RWPE1 (cell line): ENCODE results near the gene MARCKSL1.
A peak's percentile ranks its signal among the peaks of the same experiment; 100 is the strongest.

Experiments used
- CTCF ChIA-PET: fragments of 350-600 bp; sonication (Branson Sonifier 250); formaldehyde crosslinking; extraction: SDS; loops from one replicate; lab custom pipeline; 2021; lab: Yijun Ruan, JAX
- POLR2A ChIA-PET: fragments of 400-600 bp; formaldehyde crosslinking; extraction: SDS; loops from one replicate; lab custom pipeline; 2020; ENCODE audit warnings: antibody characterized with exemption; ENCODE audit not compliant: low non-redundant PET; lab: Yijun Ruan, JAX
- DNase-seq: peaks from one replicate; pipeline ENCODE4 v3.0.0; 2012; ENCODE audit warnings: low spot score
- H3K27ac ChIP-seq: fragments of 450-650 bp; 2 replicates; pipeline ENCODE4 v1.5.1; 2017
- TF ChIP-seq, protein P1 (sequence below): fragments of 450-650 bp; conservative IDR thresholded peaks from 2 replicates; pipeline ENCODE4 v1.5.1; 2017; ENCODE audit warnings: low read depth, mild to moderate bottlenecking

MARCKSL1 gene

DNA sequence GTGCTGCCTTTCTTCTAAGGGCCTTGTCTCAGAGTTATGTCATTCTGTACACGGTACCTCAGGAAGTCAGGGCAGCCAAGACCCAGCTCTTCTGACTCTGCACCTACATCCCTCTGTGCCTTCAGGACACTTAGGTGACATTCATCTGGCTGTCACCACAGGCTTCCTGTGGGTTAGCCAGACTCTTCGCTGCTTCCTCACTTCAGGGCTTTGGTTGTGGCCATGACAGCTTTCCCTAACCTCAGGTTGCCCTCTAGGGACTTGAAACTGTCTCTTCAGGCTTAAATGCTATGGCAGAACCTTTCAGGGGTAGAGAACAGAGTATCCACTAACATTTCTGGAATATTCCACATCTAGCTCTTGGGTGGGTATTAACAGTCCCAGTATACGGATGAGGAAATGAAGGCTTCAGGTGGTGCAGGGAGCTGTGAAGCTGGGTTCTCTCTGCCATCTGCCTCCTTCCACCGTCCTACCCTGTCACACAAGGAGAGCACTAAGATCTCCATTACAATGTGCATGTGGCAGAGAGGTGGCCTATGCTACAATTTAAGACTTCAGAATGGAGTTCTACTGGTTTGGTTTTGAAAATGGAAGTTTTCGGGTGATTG, 36.2 kb upstream of the MARCKSL1 start:
- no peak for DNase-seq
- TF ChIP-seq, protein P1, sequence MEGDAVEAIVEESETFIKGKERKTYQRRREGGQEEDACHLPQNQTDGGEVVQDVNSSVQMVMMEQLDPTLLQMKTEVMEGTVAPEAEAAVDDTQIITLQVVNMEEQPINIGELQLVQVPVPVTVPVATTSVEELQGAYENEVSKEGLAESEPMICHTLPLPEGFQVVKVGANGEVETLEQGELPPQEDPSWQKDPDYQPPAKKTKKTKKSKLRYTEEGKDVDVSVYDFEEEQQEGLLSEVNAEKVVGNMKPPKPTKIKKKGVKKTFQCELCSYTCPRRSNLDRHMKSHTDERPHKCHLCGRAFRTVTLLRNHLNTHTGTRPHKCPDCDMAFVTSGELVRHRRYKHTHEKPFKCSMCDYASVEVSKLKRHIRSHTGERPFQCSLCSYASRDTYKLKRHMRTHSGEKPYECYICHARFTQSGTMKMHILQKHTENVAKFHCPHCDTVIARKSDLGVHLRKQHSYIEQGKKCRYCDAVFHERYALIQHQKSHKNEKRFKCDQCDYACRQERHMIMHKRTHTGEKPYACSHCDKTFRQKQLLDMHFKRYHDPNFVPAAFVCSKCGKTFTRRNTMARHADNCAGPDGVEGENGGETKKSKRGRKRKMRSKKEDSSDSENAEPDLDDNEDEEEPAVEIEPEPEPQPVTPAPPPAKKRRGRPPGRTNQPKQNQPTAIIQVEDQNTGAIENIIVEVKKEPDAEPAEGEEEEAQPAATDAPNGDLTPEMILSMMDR = no peak
- POLR2A ChIA-PET = no interaction called here
- H3K27ac ChIP-seq = no peak overlapping the region
- CTCF ChIA-PET = interaction anchor here (0.6 to 0.9 kb wide), 2 partner anchors 9 to 13 kb away, joined by 3 read pairs; no protein-coding TSS in a partner anchor

GRCh38 chr1:32367912-32368635, 32.0 kb upstream of the MARCKSL1 start:
- DNase-seq = no peak
- no peak overlapping the region for H3K27ac ChIP-seq
- CTCF ChIA-PET = no interaction called here
- POLR2A ChIA-PET = no interaction called here
- TF ChIP-seq, protein P1 = no peak

GRCh38 chr1:32365445-32365844, 29.4 kb upstream of the MARCKSL1 start:
- peak overlapping the region; percentile 35 for H3K27ac ChIP-seq
- TF ChIP-seq, protein P1 = no peak
- CTCF ChIA-PET = interaction anchor here (0.5 to 0.8 kb wide), 2 partner anchors 24 to 131 kb away, joined by 4 read pairs; no protein-coding TSS in a partner anchor
- POLR2A ChIA-PET = interaction anchor here (0.6 kb wide), 1 partner anchor 513 kb away, joined by 3 read pairs; no protein-coding TSS in a partner anchor
- DNase-seq = no peak

DNA sequence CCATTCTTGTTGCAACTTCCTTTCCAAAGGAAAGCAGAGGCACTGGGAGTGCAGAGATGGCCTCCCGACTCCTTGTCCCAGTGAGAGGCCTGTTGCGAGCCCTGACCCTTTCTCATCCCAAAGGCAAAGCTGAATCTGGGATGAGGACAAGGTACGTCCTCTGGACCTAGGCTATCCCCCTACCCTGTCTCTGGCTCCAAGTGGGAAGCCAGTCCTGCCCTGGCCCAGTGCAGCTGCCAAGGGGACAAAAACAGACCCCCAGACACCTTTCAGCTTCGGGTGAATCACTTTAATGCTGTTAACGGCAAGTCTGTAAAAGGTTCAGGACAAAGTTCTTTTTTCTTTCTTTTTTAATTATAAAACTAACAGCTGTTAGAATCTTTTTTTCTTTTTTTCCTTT, 28.8 kb upstream of the MARCKSL1 start:
- CTCF ChIA-PET = interaction anchor here (0.8 kb wide), 1 partner anchor 24 kb away, joined by 4 read pairs; no protein-coding TSS in a partner anchor
- POLR2A ChIA-PET = interaction anchor here (0.6 kb wide), 1 partner anchor 513 kb away, joined by 3 read pairs; no protein-coding TSS in a partner anchor
- peak overlapping the region; percentile 27; the same call in 1 of the 2 replicates for H3K27ac ChIP-seq
- TF ChIP-seq, protein P1 = no peak
- no peak for DNase-seq

- TF ChIP-seq, protein P1 = no peak
- DNase-seq = no peak
- POLR2A ChIA-PET = no interaction called here
- CTCF ChIA-PET = interaction anchor here (0.6 to 1.3 kb wide), 2 partner anchors 9 to 148 kb away, joined by 3 read pairs; no protein-coding TSS in a partner anchor
- H3K27ac ChIP-seq = peak overlapping the region; percentile 27; the same call in 1 of the 2 replicates
These were observed 27.7 kb upstream of the MARCKSL1 start for GRCh38 chr1:32363713-32364112.
